ENCODE data around the gene DTD2. TPM values are rescaled to one million over a fixed set of nuclear protein-coding genes. Genes with fewer than 3 reads are reported as not detected.

The DTD2 gene
- total RNA-seq, 1 donor from 2014 or later = 25.5 TPM

GRCh38 chr14:31425905-31426304 is 31.4 kb downstream of the DTD2 start:
- DNase-seq (ENCODE audit: extremely low spot score, unreplicated experiment) = no peak
- H3K36me3 Mint-ChIP-seq (ENCODE audit: unreplicated experiment) = no peaks in the 10 kb centered on the region
- peaks cover 2% of the 10 kb centered on the region for H3K4me1 Mint-ChIP-seq (ENCODE audit: unreplicated experiment)
- no peak overlapping the region for H3K27ac Mint-ChIP-seq (ENCODE audit: unreplicated experiment)
- H3K4me3 Mint-ChIP-seq (ENCODE audit: unreplicated experiment) = no peak overlapping the region
- no peaks in the 10 kb centered on the region for H3K9me3 Mint-ChIP-seq (ENCODE audit: unreplicated experiment)
- no peak for TF ChIP-seq CTCF (IDR thresholded peaks at IDR 0.05)
- no peaks in the 10 kb centered on the region for H3K27me3 Mint-ChIP-seq (ENCODE audit: unreplicated experiment)

- H3K36me3 Mint-ChIP-seq (ENCODE audit: unreplicated experiment) = no peaks in the 10 kb centered on the region
- H3K9me3 Mint-ChIP-seq (ENCODE audit: unreplicated experiment) = no peaks in the 10 kb centered on the region
- TF ChIP-seq CTCF (IDR thresholded peaks at IDR 0.05) = no peak
- peak overlapping the region; percentile 42 for H3K4me3 Mint-ChIP-seq (ENCODE audit: unreplicated experiment)
- peaks cover 22% of the 10 kb centered on the region for H3K4me1 Mint-ChIP-seq (ENCODE audit: unreplicated experiment)
- H3K27ac Mint-ChIP-seq (ENCODE audit: unreplicated experiment) = peak overlapping the region; percentile 96
- no peak for DNase-seq (ENCODE audit: extremely low spot score, unreplicated experiment)
- H3K27me3 Mint-ChIP-seq (ENCODE audit: unreplicated experiment) = no peaks in the 10 kb centered on the region
Measured at GRCh38 chr14:31421200-31421599, 36.1 kb downstream of the DTD2 start.

- Mint-ChIP-seq H3K27me3 (ENCODE audit: unreplicated experiment) (no peaks in the 10 kb centered on the region), H3K9me3 (ENCODE audit: unreplicated experiment) (no peaks in the 10 kb centered on the region), H3K36me3 (ENCODE audit: unreplicated experiment) (no peaks in the 10 kb centered on the region), H3K4me1 (ENCODE audit: unreplicated experiment) (peaks cover 22% of the 10 kb centered on the region), H3K4me3 (ENCODE audit: unreplicated experiment) (peak within 1 kb of the TSS; percentile 97), H3K27ac (ENCODE audit: unreplicated experiment) (peak within 1 kb of the TSS; percentile 96)
- no peak for TF ChIP-seq CTCF (IDR thresholded peaks at IDR 0.05)
- DNase-seq (ENCODE audit: extremely low spot score, unreplicated experiment) = peak; percentile 98
Measured at GRCh38 chr14:31420319-31421111, 36.8 kb downstream of the DTD2 start, which contains the start of gene HEATR5A. Gene HEATR5A, minus strand, starts transcription at chr14:31420550. Its CDS starts 17,575 bp downstream, at chr14:31402975.

- H3K27ac Mint-ChIP-seq (ENCODE audit: unreplicated experiment) = peak overlapping the region; percentile 93
- no peaks in the 10 kb centered on the region for H3K9me3 Mint-ChIP-seq (ENCODE audit: unreplicated experiment)
- H3K36me3 Mint-ChIP-seq (ENCODE audit: unreplicated experiment) = no peaks in the 10 kb centered on the region
- no peak for TF ChIP-seq CTCF (IDR thresholded peaks at IDR 0.05)
- H3K4me3 Mint-ChIP-seq (ENCODE audit: unreplicated experiment) = peak overlapping the region; percentile 97
- peaks cover 25% of the 10 kb centered on the region for H3K4me1 Mint-ChIP-seq (ENCODE audit: unreplicated experiment)
- peak; percentile 87 for DNase-seq (ENCODE audit: extremely low spot score, unreplicated experiment)
- H3K27me3 Mint-ChIP-seq (ENCODE audit: unreplicated experiment) = no peaks in the 10 kb centered on the region
Measured at GRCh38 chr14:31419967-31420318, 37.4 kb downstream of the DTD2 start.

GRCh38 chr14:31419179-31419966 is 37.9 kb downstream of the DTD2 start:
- peak overlapping the region; percentile 93 for H3K27ac Mint-ChIP-seq (ENCODE audit: unreplicated experiment)
- no peaks in the 10 kb centered on the region for H3K36me3 Mint-ChIP-seq (ENCODE audit: unreplicated experiment)
- no peak for DNase-seq (ENCODE audit: extremely low spot score, unreplicated experiment)
- H3K27me3 Mint-ChIP-seq (ENCODE audit: unreplicated experiment) = no peaks in the 10 kb centered on the region
- peak overlapping the region; percentile 97 for H3K4me3 Mint-ChIP-seq (ENCODE audit: unreplicated experiment)
- TF ChIP-seq CTCF (IDR thresholded peaks at IDR 0.05) = no peak
- H3K4me1 Mint-ChIP-seq (ENCODE audit: unreplicated experiment) = peaks cover 25% of the 10 kb centered on the region
- H3K9me3 Mint-ChIP-seq (ENCODE audit: unreplicated experiment) = no peaks in the 10 kb centered on the region

Data from osteocyte (in vitro differentiated cells).